ENCODE measurements around the gene KRT76. TPM values are rescaled to one million over a fixed set of nuclear protein-coding genes. Genes with fewer than 3 reads are reported as not detected.

Gene KRT76
- total RNA-seq, 2 donors from 2014 or later = not detected

- H3K27ac ChIP-seq = no peak overlapping the region
- no peak overlapping the region for H3K4me3 ChIP-seq
- no peaks in the 10 kb centered on the region for H3K27me3 ChIP-seq
- no peaks in the 10 kb centered on the region for H3K4me1 ChIP-seq
- no peaks in the 10 kb centered on the region for H3K9me3 ChIP-seq
- TF ChIP-seq CTCF (IDR thresholded peaks at IDR 0.05) = no peak
- no peaks in the 10 kb centered on the region for H3K36me3 ChIP-seq
- intact Hi-C loops (cut with DNase I) = no loop called here
- no peak for DNase-seq
- no peak overlapping the region for H3K9ac ChIP-seq (ENCODE audit: low read depth in 2 of 2, low read length in 2 of 2)
These were observed 55.2 kb downstream of the KRT76 start for GRCh38 chr12:52721838-52722470.

- intact Hi-C loops (cut with DNase I) = no loop called here
- no peaks in the 10 kb centered on the region for H3K4me1 ChIP-seq
- H3K27me3 ChIP-seq = peaks cover 7% of the 10 kb centered on the region
- TF ChIP-seq CTCF (IDR thresholded peaks at IDR 0.05) = no peak
- no peak for DNase-seq
- no peak overlapping the region for H3K27ac ChIP-seq
- no peak overlapping the region for H3K4me3 ChIP-seq
- H3K9ac ChIP-seq (ENCODE audit: low read depth in 2 of 2, low read length in 2 of 2) = no peak overlapping the region
- H3K36me3 ChIP-seq = no peaks in the 10 kb centered on the region
- no peaks in the 10 kb centered on the region for H3K9me3 ChIP-seq
These were observed 56.7 kb downstream of the KRT76 start for GRCh38 chr12:52720365-52720886.

Other genes with a start within 250 kb of the KRT76 start
- not detected for gene KRT71, start 224.2 kb downstream of the KRT76 start, total RNA-seq
- not detected for gene KRT74, start 203.5 kb downstream of the KRT76 start, total RNA-seq
- gene KRT72, start 175.9 kb downstream of the KRT76 start, total RNA-seq = under 1 TPM in 1 of 2 donors, not detected in 1; 0.25 TPM
- not detected for gene KRT73, start 158.8 kb downstream of the KRT76 start, total RNA-seq
- not detected for gene KRT2, start 125.1 kb downstream of the KRT76 start, total RNA-seq
- gene KRT1, start 96.9 kb downstream of the KRT76 start, total RNA-seq = 1 to 10 TPM in 1 of 2 donors, not detected in 1; 1.2 TPM
- not detected for gene KRT77, start 73.8 kb downstream of the KRT76 start, total RNA-seq
- gene KRT3, start 18.8 kb upstream of the KRT76 start, total RNA-seq = not detected
- gene KRT4, start 36.8 kb upstream of the KRT76 start, total RNA-seq = not detected
- gene KRT79, start 57.0 kb upstream of the KRT76 start, total RNA-seq = not detected
- not detected for gene KRT78, start 71.6 kb upstream of the KRT76 start, total RNA-seq
- 1,000 to 10,000 TPM; 4,207 to 4,597 TPM for gene KRT8, start 127.7 kb upstream of the KRT76 start, total RNA-seq
- 1,000 to 10,000 TPM; 1,068 to 1,487 TPM for gene KRT18, start 171.8 kb upstream of the KRT76 start, total RNA-seq
- 100 to 1,000 TPM; 398 to 455 TPM for gene EIF4B, start 229.1 kb upstream of the KRT76 start, total RNA-seq